ENCODE data around the gene C1orf167.

The C1orf167 gene

GRCh38 chr1:11787804-11788436, 25.9 kb downstream of the C1orf167 start:
- DNase-seq: no peak

GRCh38 chr1:11788549-11789053, 26.6 kb downstream of the C1orf167 start:
- no peak for DNase-seq

DNA sequence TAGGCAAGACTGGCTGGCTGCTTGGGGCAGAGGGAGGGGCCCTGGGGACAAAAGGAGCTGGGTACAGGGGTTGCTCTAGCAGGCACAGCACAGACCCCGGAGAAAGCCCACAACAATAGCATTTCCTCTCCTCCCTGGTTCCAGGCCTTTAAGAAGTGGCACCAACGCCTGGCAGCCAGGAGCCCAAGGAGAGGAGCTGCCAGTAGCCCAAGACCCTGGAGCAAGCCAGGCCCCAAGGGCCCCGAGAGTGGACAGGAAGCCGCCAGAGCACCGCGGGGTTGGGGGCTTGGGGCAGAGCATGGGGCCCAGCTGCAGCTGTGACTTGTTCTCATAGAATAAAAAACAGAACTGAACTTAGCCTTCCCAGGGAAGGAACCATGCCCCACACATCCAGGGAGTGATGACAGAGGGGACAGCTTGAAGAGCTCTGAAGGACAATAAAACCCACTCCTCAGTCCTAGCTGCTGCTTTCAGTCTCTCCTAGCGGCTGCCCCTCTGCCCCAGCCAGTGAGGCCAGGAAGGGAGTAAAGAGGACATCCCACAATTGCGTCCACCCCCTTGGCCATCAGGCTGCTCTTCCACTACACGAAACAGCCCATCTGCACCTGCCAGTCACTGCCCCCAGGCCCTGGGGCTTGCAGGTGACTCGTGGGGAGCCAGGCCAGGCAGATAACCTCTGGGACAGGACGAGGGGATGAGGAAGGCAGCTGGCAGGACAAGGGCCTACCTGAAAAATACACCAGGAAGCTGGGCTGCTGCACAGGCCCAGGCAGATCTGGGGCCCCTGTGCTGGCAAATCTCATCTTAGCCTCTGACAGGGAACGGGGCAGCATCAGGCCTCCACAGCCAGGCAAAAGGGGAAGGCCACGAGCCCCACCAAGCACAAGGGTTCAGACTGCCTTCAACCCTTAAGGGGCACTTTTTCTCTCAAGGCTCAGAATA, 27.4 kb downstream of the C1orf167 start:
- DNase-seq: no peak

GRCh38 chr1:11790101-11790879, 28.3 kb downstream of the C1orf167 start:
- DNase-seq: no peak

GRCh38 chr1:11790880-11791715, 29.1 kb downstream of the C1orf167 start:
- DNase-seq: no peak

GRCh38 chr1:11792106-11792505, 30.1 kb downstream of the C1orf167 start:
- DNase-seq: no peak

DNA sequence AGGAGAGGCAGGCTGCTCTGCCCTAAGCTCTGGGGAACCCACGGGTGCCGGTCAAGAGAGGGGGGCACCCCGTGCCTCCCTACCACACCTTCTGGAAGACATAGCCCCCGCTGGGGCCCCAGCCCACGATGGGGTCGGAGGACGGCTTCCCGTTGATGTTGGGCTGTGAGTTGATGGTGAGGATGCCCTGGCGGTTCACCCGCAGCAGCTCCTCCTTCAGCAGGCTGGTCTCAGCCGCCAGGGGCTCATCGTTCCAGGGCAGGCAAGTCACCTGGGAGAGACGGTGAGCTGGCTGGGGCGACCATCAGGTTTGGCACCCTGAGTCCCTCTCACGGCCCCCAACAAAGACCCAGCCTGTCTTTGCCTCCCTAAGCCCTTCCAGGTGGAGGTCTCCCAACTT, 31.8 kb downstream of the C1orf167 start:
- no peak for DNase-seq

DNA sequence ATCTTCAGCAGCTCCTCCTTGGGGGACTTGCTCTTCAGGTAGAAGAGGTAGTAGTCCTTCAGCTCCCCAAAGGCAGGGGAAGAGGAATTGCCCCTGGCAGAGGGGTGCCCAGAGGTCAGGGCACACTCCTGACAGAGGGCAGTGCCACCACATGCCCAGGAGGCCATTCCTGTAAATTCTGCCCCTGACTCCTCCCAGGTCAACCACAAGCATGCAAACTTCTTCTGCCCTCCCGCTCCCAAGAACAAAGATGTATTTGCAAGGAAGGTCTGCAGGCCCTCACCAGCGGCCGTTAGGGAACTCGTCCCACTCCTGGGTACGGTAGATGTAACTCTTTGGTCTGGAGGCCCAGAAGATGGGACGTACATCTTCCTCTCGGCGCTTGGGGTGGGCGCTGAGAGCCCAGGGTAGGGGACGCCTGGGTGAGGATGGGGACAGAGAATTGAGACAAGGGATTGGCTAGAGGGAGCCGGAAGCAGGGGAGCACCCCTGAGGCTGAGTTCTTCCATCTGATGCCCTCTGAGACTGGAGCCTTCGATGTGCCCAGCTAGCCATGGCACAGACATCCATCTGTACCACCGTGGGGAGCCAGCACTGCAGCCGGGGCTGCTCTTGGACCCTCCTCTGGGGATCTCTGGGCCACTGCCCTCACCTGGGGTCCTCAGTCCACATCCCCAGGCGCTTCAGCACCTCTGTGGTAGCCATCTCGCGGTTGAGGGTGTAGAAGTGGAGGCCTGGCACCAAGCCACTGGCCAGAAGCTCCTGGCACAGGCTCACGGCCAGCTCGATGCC, 32.6 kb downstream of the C1orf167 start:
- DNase-seq: no peak

DNA sequence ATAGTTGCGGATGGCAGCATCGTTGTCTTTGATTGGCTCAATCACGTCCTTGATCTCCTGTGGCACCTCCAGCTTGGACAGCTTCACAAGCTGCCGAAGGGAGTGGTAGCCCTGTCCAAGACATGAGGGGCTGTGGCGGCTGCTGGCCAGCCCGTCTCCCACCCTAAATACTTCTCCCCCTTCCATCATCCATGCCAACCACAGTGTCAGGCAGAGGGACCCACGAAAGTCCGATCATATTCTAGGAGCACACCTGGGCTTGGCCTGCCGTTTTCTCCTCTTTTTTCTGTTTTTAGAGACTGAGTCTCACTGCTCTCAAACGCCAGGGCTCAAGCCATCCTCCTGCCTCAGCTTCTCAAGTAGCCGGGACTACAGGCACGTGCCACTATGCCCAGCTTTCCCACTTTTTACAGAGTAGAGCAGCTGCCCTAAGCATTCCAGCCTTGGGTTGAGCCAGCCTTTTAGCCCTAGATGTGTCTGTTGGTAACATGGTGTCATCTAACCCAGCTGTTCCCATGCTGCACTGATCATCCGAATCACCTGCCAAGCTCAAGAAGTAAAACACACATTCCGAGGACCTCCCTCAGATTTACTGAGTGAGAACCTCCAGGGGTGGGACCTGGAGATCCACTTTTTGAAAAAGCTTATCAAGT, 33.4 kb downstream of the C1orf167 start:
- no peak for DNase-seq

GRCh38 chr1:11796036-11796828, 34.2 kb downstream of the C1orf167 start:
- DNase-seq: no peak

- no peak for DNase-seq
These were observed 35.7 kb downstream of the C1orf167 start for GRCh38 chr1:11797525-11798216.

DNA sequence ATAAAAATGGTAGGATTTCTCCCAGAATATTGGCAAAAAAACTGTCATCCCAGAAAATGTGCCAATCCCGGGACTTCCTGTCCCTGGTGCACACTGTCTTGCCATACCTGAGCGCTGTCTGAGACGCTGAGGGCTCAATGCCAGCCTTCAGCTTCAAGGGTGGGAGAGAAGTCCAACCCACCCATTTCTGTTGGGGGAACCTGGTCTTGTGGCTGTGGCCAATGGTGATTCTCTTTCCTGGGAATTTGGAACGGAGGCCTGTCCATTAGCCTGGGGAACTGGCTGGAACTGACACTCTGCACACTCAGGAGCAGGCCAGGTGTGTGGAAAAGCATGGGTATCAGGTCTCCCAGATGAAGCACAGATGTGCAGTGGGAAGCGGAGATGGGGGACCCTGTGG, 37.1 kb downstream of the C1orf167 start:
- no peak for DNase-seq

DNA sequence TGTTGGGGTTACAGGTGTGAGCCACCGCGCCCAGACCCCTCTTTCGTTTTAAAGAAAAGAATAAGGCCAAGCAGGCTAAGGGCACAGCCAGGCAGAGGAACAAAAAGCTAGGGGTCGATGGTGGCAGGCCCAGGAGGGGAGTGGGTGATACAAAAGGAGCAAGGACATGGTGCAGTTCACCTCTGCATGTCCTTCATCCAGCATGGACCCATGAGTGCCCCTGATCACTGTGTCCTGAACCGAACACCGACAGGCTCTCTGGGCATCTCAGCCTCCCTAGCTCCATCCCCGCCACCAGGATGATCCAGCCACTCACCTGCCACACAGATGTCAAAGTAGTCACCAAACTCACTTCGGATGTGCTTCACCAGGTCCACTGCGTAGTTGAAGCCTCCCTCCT, 37.9 kb downstream of the C1orf167 start:
- no peak for DNase-seq

GRCh38 chr1:11800391-11800755, 38.4 kb downstream of the C1orf167 start:
- DNase-seq: no peak

DNA sequence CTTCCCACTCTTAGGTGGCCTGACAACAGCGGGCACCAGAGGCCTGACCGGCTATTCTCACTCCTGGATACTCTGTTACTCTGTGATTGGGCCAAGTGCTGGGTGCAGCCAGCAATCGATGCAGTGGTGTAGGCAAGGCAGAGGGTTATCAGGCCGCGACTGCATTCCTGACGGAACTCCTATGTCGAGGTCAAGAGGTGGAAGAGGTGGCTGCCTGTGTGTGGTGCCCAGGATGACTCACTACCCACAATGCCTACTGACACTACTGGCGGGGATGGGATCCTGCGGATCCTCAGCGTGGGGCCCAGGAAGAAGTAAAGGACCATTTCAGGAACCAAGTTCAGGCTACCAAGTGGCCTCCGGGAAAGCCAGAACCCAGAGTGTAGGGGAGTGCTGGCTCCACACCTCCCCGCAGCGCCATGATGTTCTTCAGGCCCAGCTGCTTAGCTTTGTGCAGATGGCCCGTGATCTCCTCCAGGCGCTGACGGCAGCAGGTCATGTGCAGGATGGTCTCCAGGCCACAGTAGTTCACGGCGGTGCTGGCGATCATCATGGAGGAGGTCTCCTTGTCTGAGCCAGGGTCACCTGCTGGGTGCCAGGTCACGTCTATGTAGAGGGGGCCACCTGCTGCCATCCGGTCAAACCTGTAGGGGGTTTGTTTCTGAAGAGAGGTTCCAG, 38.9 kb downstream of the C1orf167 start:
- DNase-seq: no peak

DNA sequence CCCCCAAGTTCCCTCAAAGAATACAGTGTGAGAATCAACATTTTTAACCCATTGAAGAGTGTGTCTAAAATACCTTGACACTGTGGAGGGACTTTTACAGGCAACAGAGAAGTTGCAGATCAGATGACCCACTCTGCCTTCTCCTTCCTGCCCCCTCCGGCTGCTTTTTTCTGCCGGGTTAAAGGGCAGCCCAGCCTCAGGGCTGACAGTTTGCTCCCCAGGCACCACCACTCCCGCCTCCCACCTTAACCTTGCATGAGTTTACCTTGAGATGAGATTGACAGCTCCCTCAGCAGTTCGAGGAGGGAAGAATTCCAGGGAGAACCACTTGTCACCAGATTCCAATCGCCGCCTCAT, 40.6 kb downstream of the C1orf167 start:
- no peak for DNase-seq

GRCh38 chr1:11802973-11803885, 41.2 kb downstream of the C1orf167 start:
- DNase-seq: peak; percentile 58 to 64

All from NCI-H2081 (cell line).